Activated T-cell treated with anti-CD3 and anti-CD28 coated beads, Interleukin-2, amount 50 U/mL, for 72 hours (primary cell): ENCODE data around the gene PPIP5K1. TPM values are rescaled to one million over a fixed set of nuclear protein-coding genes. Genes with fewer than 3 reads are reported as not detected.

Source experiments
- ATAC-seq, 2 donors: fragments of 150-1000 bp; cut with Tn5 transposase; replicated peaks in 1 of 2; 2 replicates each; pipeline ENCODE4 v1.10.0; 2021; ENCODE audit warnings: moderate library complexity in 2 of 2, mild to moderate bottlenecking in 1 of 2
- DNase-seq, 2 donors: peaks; one replicate each; pipeline ENCODE4 v3.0.0; 2021 to 2022; ENCODE audit warnings: mixed read lengths in 1 of 2
- H3K27ac Mint-ChIP-seq: one replicate; pipeline ENCODE4 v1.8.0; 2022; ENCODE audit warnings: mild to moderate bottlenecking, moderate library complexity, mixed read lengths
- H3K27me3 Mint-ChIP-seq: one replicate; pipeline ENCODE4 v1.8.0; 2022; ENCODE audit warnings: low read depth, mixed read lengths
- H3K36me3 Mint-ChIP-seq, 2 donors: one replicate each; pipeline ENCODE4 v1.8.0; 2022; ENCODE audit warnings: mixed read lengths in 2 of 2, mild to moderate bottlenecking in 1 of 2; ENCODE audit not compliant: insufficient read depth in 2 of 2
- H3K4me1 Mint-ChIP-seq: one replicate; pipeline ENCODE4 v1.8.0; 2022; ENCODE audit warnings: low read depth, mixed read lengths
- H3K4me3 Mint-ChIP-seq, 2 donors: one replicate each; pipeline ENCODE4 v1.8.0; 2022; ENCODE audit warnings: mild to moderate bottlenecking in 2 of 2, mixed read lengths in 2 of 2, moderate library complexity in 2 of 2
- H3K9me3 Mint-ChIP-seq, 2 donors: one replicate each; pipeline ENCODE4 v1.8.0; 2022; ENCODE audit warnings: mixed read lengths in 2 of 2
- total RNA-seq, 2 donors: library from RNA; stranded (reverse); gene quantifications; one replicate each; pipeline ENCODE4 v1.2.3, GENCODE V29; 2022

The PPIP5K1 gene
- total RNA-seq, 2 donors from 2014 or later, result 38.5 to 50.0 TPM

- Mint-ChIP-seq H3K27ac (no peak overlapping the region), H3K36me3 (no peaks in the 10 kb centered on the region), H3K9me3 (no peaks in the 10 kb centered on the region), H3K4me3 (no peak overlapping the region), H3K4me1 (peaks cover 42% of the 10 kb centered on the region), H3K27me3 (peaks cover 38% of the 10 kb centered on the region)
- ATAC-seq, result no peak
- DNase-seq, result no peak
Measured at GRCh38 chr15:43520138-43520537, 69.9 kb downstream of the PPIP5K1 start.

GRCh38 chr15:43519196-43519595 lies 70.8 kb downstream of the PPIP5K1 start:
- Mint-ChIP-seq H3K27me3 (peaks cover 38% of the 10 kb centered on the region), H3K36me3 (no peaks in the 10 kb centered on the region), H3K4me3 (peak overlapping the region in 1 of 2 donors; percentile 15), H3K9me3 (no peaks in the 10 kb centered on the region), H3K27ac (peak overlapping the region; percentile 43), H3K4me1 (peaks cover 43% of the 10 kb centered on the region)
- ATAC-seq, result no peak
- no peak for DNase-seq

- ATAC-seq (peak; percentile 48 to 55), DNase-seq (peak in 1 of 2 donors; percentile 21)
- no peaks in the 10 kb centered on the region for H3K36me3 Mint-ChIP-seq
- H3K9me3 Mint-ChIP-seq, result no peaks in the 10 kb centered on the region
- peaks cover 52% of the 10 kb centered on the region for H3K4me1 Mint-ChIP-seq
- peak overlapping the region in 1 of 2 donors; percentile 83 for H3K4me3 Mint-ChIP-seq
- no peak overlapping the region for H3K27ac Mint-ChIP-seq
- peaks cover 38% of the 10 kb centered on the region for H3K27me3 Mint-ChIP-seq
Measured at GRCh38 chr15:43518197-43518761, 71.7 kb downstream of the PPIP5K1 start.

GRCh38 chr15:43517354-43518196 lies 72.4 kb downstream of the PPIP5K1 start, which contains the start of gene MAP1A:
Gene MAP1A (plus strand): TSS chr15:43517608. CDS start chr15:43521474, 3,866 bp downstream.
- no peak within 1 kb of the TSS for H3K27ac Mint-ChIP-seq
- H3K27me3 Mint-ChIP-seq, result peaks cover 40% of the 10 kb centered on the region
- H3K36me3 Mint-ChIP-seq, result no peaks in the 10 kb centered on the region
- ATAC-seq (peak; percentile 9 to 21), DNase-seq (no peak)
- H3K4me1 Mint-ChIP-seq, result peaks cover 53% of the 10 kb centered on the region
- no peaks in the 10 kb centered on the region for H3K9me3 Mint-ChIP-seq
- peak within 1 kb of the TSS; percentile 36 to 83 for H3K4me3 Mint-ChIP-seq

- peaks cover 47% of the 10 kb centered on the region for H3K27me3 Mint-ChIP-seq
- peak overlapping the region in 1 of 2 donors; percentile 55 for H3K4me3 Mint-ChIP-seq
- H3K27ac Mint-ChIP-seq, result no peak overlapping the region
- ATAC-seq (no peak), DNase-seq (no peak)
- H3K36me3 Mint-ChIP-seq, result no peaks in the 10 kb centered on the region
- no peaks in the 10 kb centered on the region for H3K9me3 Mint-ChIP-seq
- peaks cover 53% of the 10 kb centered on the region for H3K4me1 Mint-ChIP-seq
Measured at GRCh38 chr15:43516801-43517353, 73.1 kb downstream of the PPIP5K1 start.

GRCh38 chr15:43516185-43516584 lies 73.8 kb downstream of the PPIP5K1 start:
- peaks cover 58% of the 10 kb centered on the region for H3K4me1 Mint-ChIP-seq
- DNase-seq (no peak), ATAC-seq (no peak)
- peaks cover 53% of the 10 kb centered on the region for H3K27me3 Mint-ChIP-seq
- no peak overlapping the region for H3K27ac Mint-ChIP-seq
- no peak overlapping the region for H3K4me3 Mint-ChIP-seq
- no peaks in the 10 kb centered on the region for H3K9me3 Mint-ChIP-seq
- no peaks in the 10 kb centered on the region for H3K36me3 Mint-ChIP-seq

- ATAC-seq (no peak), DNase-seq (no peak)
- no peaks in the 10 kb centered on the region for H3K36me3 Mint-ChIP-seq
- no peak overlapping the region for H3K27ac Mint-ChIP-seq
- H3K27me3 Mint-ChIP-seq, result peaks cover 53% of the 10 kb centered on the region
- H3K9me3 Mint-ChIP-seq, result no peaks in the 10 kb centered on the region
- H3K4me3 Mint-ChIP-seq, result no peak overlapping the region
- H3K4me1 Mint-ChIP-seq, result peaks cover 61% of the 10 kb centered on the region
Measured at GRCh38 chr15:43515741-43516140, 74.3 kb downstream of the PPIP5K1 start.

GRCh38 chr15:43514241-43515057 lies 75.6 kb downstream of the PPIP5K1 start:
- Mint-ChIP-seq H3K27ac (peak overlapping the region; percentile 83), H3K4me3 (peak overlapping the region in 1 of 2 donors; percentile 57), H3K36me3 (no peaks in the 10 kb centered on the region), H3K9me3 (no peaks in the 10 kb centered on the region), H3K27me3 (peaks cover 50% of the 10 kb centered on the region), H3K4me1 (peaks cover 63% of the 10 kb centered on the region)
- DNase-seq, result peak; percentile 17 to 23
- no peak for ATAC-seq

GRCh38 chr15:43513550-43513949 lies 76.5 kb downstream of the PPIP5K1 start:
- DNase-seq, result no peak
- Mint-ChIP-seq H3K36me3 (no peaks in the 10 kb centered on the region), H3K9me3 (no peaks in the 10 kb centered on the region), H3K4me1 (peaks cover 56% of the 10 kb centered on the region), H3K27ac (peak overlapping the region; percentile 83), H3K4me3 (peak overlapping the region in 1 of 2 donors; percentile 57), H3K27me3 (peaks cover 42% of the 10 kb centered on the region)
- no peak for ATAC-seq

GRCh38 chr15:43511012-43511885 lies 78.8 kb downstream of the PPIP5K1 start:
- H3K36me3 Mint-ChIP-seq, result no peaks in the 10 kb centered on the region
- peaks cover 33% of the 10 kb centered on the region for H3K4me1 Mint-ChIP-seq
- H3K27me3 Mint-ChIP-seq, result peaks cover 19% of the 10 kb centered on the region
- peak overlapping the region; percentile 61 for H3K27ac Mint-ChIP-seq
- DNase-seq (peak; percentile 28 to 33), ATAC-seq (no peak)
- H3K9me3 Mint-ChIP-seq, result no peaks in the 10 kb centered on the region
- peak overlapping the region; percentile 83 to 87 for H3K4me3 Mint-ChIP-seq

- H3K36me3 Mint-ChIP-seq, result no peaks in the 10 kb centered on the region
- ATAC-seq, result peak; percentile 94 to 95
- H3K4me3 Mint-ChIP-seq, result peak overlapping the region; percentile 83 to 87
- DNase-seq, result peak; percentile 97 to 98
- H3K9me3 Mint-ChIP-seq, result no peaks in the 10 kb centered on the region
- peaks cover 15% of the 10 kb centered on the region for H3K27me3 Mint-ChIP-seq
- peak overlapping the region; percentile 58 for H3K27ac Mint-ChIP-seq
- H3K4me1 Mint-ChIP-seq, result peaks cover 28% of the 10 kb centered on the region
Measured at GRCh38 chr15:43510200-43511011, 79.6 kb downstream of the PPIP5K1 start.
